OCI-LY3 (cell line): Measurements from ENCODE around the gene SEC62.

ENCODE experiments used
- H2AFZ ChIP-seq: fragments of 200-600, 300-600 bp; shearing (Covaris generic); 2 replicates; pipeline ENCODE4 v1.6.0; 2014; ENCODE audit warnings: antibody characterized with exemption, low read depth, low read length
- H3K27ac ChIP-seq: fragments of 200-600, 300-600 bp; sonication (generic); 2 replicates; pipeline ENCODE4 v1.5.1; 2014; ENCODE audit warnings: mild to moderate bottlenecking, low read length, moderate library complexity, mixed read lengths
- H3K27me3 ChIP-seq: fragments of 200-600, 300-600 bp; sonication (generic); 2 replicates; pipeline ENCODE4 v1.6.1; 2014; ENCODE audit warnings: low read depth, low read length, mixed read lengths
- H3K36me3 ChIP-seq: fragments of 200-600, 300-600 bp; sonication (generic); replicated peaks from 2 replicates; pipeline ENCODE3; 2014; ENCODE audit warnings: low read depth, low read length, mixed read lengths
- H3K4me1 ChIP-seq: fragments of 300-600, 200-600 bp; sonication (generic); 2 replicates; pipeline ENCODE4 v1.6.1; 2014; ENCODE audit warnings: low read length, mixed read lengths
- H3K4me2 ChIP-seq: fragments of 200-600, 300-600 bp; sonication (generic); 2 replicates; pipeline ENCODE4 v1.6.1; 2014; ENCODE audit warnings: low read length, mixed read lengths
- H3K4me3 ChIP-seq: fragments of 300-600, 200-600 bp; sonication (generic); 2 replicates; pipeline ENCODE4 v1.5.1; 2014; ENCODE audit warnings: antibody characterized with exemption, mild to moderate bottlenecking, low read length, moderate library complexity
- H3K79me2 ChIP-seq: fragments of 300-600, 200-600 bp; shearing (Covaris generic); 2 replicates; pipeline ENCODE4 v1.6.1; 2014; ENCODE audit warnings: mild to moderate bottlenecking, low read length, mixed read lengths
- H3K9ac ChIP-seq: fragments of 300-600, 200-600 bp; shearing (Covaris generic); 2 replicates; pipeline ENCODE4 v1.6.0; 2014; ENCODE audit warnings: mild to moderate bottlenecking, low read length, moderate library complexity
- H3K9me3 ChIP-seq: fragments of 200-600, 300-600 bp; shearing (Covaris generic); 2 replicates; pipeline ENCODE4 v1.6.1; 2014; ENCODE audit warnings: low read length, mixed read lengths; ENCODE audit not compliant: insufficient read depth
- H4K20me1 ChIP-seq: fragments of 200-600, 300-600 bp; sonication (generic); 2 replicates; pipeline ENCODE4 v1.6.1; 2016; ENCODE audit warnings: low read length, mixed read lengths; ENCODE audit not compliant: insufficient read depth
- EZH2phosphoT487 ChIP-seq: fragments of 200-600 bp; shearing (Covaris generic); IDR thresholded peaks from 2 replicates; pipeline ENCODE4 v1.6.1; 2018; ENCODE audit warnings: antibody characterized with exemption, mixed run types, low read depth
- TF ChIP-seq, protein P1 (sequence below): fragments of 200-600, 300-600 bp; sonication (generic); IDR thresholded peaks from 2 replicates; pipeline ENCODE4 v1.5.1; 2014; ENCODE audit warnings: antibody characterized with exemption, low read length, low read depth

SEC62 gene

DNA sequence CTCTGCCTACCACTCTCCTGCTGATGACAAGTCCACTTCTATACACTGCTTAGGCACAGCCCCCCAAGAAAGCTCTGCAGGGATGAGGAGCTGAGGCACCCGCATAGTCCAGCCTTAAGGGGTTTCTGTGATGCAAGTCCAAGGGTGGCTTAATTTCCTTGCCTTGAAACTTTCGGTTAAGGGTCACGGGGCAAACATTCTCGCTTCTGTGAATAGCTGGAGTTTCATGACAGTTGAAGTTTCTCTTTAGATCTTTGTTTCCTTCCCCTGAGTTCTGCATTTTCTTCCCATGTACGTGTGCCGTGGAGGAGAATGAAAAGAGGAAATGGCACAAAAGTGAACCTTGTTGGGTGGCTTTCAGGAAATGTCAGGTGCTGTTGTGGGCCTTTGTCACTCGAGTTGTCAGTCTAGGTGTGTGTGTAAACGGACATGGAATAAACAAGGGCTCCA lies 78.2 kb downstream of the SEC62 start:
- H2AFZ ChIP-seq, result no peak overlapping the region
- H3K4me2 ChIP-seq, result peak overlapping the region; percentile 94
- peak overlapping the region; percentile 50 for H3K27ac ChIP-seq
- H3K4me1 ChIP-seq, result peaks cover 66% of the 10 kb centered on the region
- H3K36me3 ChIP-seq, result no peaks in the 10 kb centered on the region
- peaks cover 4% of the 10 kb centered on the region; the same call in 1 of the 2 replicates for H4K20me1 ChIP-seq
- peak overlapping the region; percentile 65 for H3K4me3 ChIP-seq
- peak; percentile 73; the same call in 1 of the 2 replicates for TF ChIP-seq EZH2phosphoT487
- TF ChIP-seq, protein P1, sequence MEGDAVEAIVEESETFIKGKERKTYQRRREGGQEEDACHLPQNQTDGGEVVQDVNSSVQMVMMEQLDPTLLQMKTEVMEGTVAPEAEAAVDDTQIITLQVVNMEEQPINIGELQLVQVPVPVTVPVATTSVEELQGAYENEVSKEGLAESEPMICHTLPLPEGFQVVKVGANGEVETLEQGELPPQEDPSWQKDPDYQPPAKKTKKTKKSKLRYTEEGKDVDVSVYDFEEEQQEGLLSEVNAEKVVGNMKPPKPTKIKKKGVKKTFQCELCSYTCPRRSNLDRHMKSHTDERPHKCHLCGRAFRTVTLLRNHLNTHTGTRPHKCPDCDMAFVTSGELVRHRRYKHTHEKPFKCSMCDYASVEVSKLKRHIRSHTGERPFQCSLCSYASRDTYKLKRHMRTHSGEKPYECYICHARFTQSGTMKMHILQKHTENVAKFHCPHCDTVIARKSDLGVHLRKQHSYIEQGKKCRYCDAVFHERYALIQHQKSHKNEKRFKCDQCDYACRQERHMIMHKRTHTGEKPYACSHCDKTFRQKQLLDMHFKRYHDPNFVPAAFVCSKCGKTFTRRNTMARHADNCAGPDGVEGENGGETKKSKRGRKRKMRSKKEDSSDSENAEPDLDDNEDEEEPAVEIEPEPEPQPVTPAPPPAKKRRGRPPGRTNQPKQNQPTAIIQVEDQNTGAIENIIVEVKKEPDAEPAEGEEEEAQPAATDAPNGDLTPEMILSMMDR, result no peak
- no peaks in the 10 kb centered on the region for H3K79me2 ChIP-seq
- H3K9ac ChIP-seq, result peak overlapping the region; percentile 21; the same call in 1 of the 2 replicates
- peaks cover 64% of the 10 kb centered on the region for H3K27me3 ChIP-seq
- H3K9me3 ChIP-seq, result peaks cover 4% of the 10 kb centered on the region; the same call in 1 of the 2 replicates

DNA sequence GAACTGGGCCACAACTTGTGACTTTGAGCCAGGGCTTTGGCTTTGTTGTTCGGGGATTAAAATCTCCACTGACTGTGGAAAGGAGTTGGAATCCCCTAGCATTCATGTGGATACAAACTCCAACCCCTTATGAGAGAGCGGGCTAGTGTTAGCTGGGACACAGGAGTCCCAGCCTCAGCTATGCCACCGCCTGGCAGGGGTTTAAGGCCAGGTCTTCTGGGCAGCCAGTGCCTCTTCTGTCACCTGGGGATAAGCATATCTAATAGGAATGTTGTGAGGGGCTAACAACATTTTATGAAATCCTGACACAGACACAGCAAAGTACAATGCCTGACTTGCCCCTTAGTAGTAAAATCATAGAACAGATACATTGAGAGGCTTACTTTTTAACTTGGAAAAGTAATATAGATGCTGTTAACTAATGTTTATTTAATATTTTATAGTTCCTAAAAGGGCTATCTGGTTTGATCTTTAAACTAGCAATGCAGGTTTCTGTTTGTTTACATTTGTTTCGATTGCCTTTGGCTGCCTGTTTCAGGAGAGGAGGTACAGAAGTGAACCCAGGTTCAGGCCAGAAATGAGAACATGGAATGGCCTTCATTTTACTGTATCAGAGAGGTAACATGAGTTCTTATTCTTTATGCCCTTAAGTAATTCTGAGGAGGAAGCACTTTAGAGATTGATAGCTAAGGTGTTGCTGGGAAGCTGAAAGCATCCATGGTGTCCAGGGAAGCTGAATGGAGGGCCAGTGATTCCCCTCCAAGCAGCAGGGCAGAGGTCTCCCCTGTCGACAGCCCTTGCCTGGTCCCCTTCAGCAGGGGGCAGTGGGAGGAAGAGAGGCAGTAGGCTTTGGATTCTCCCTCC lies 79.9 kb downstream of the SEC62 start:
- no peak overlapping the region for H3K4me3 ChIP-seq
- peak overlapping the region; percentile 18; the same call in 1 of the 2 replicates for H3K4me2 ChIP-seq
- H3K79me2 ChIP-seq, result no peaks in the 10 kb centered on the region
- H2AFZ ChIP-seq, result no peak overlapping the region
- H3K27me3 ChIP-seq, result peaks cover 65% of the 10 kb centered on the region
- TF ChIP-seq, protein P1, result no peak
- TF ChIP-seq EZH2phosphoT487, result no peak
- H4K20me1 ChIP-seq, result peaks cover 4% of the 10 kb centered on the region; the same call in 1 of the 2 replicates
- H3K4me1 ChIP-seq, result peaks cover 51% of the 10 kb centered on the region
- no peak overlapping the region for H3K9ac ChIP-seq
- H3K9me3 ChIP-seq, result no peaks in the 10 kb centered on the region
- no peaks in the 10 kb centered on the region for H3K36me3 ChIP-seq
- no peak overlapping the region for H3K27ac ChIP-seq

DNA sequence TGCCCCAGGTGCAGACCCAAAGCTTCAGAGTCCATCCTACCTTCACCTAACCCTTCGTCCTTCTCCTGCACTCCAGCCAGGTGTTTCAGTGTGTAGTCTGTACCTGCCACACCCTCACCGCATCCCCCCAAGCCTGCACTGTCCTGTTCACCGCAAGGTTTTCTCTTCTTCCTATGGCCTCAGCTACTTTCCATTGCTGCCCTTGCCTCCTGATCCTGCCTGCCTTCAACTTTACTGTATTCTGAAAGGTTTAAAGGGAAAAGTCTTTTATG lies 80.5 kb downstream of the SEC62 start:
- Histone ChIP-seq H3K4me2 (no peak overlapping the region), H3K27ac (no peak overlapping the region), H3K79me2 (no peaks in the 10 kb centered on the region)

More for the DNA sequence above, 80.5 kb downstream of the SEC62 start:
- H3K4me3 ChIP-seq, result no peak overlapping the region
- no peaks in the 10 kb centered on the region for H3K36me3 ChIP-seq
- H3K27me3 ChIP-seq, result peaks cover 69% of the 10 kb centered on the region
- H2AFZ ChIP-seq, result no peak overlapping the region
- H4K20me1 ChIP-seq, result peaks cover 4% of the 10 kb centered on the region; the same call in 1 of the 2 replicates
- no peak overlapping the region for H3K9ac ChIP-seq
- TF ChIP-seq, protein P1, result no peak
- no peak for TF ChIP-seq EZH2phosphoT487
- peaks cover 46% of the 10 kb centered on the region for H3K4me1 ChIP-seq
- 0 out of 2 replicates have a peak, but pooled peaks cover under 1% of the 10 kb centered on the region for H3K9me3 ChIP-seq
